Measurements from ENCODE around the gene RPL27. TPM values are rescaled to one million over a fixed set of nuclear protein-coding genes. Genes with fewer than 3 reads are reported as not detected.

RPL27 gene
- 738 to 860 TPM (median 747 TPM) in 3 replicates for total RNA-seq
- long read RNA-seq, transcript RPL27-201 (5 exons, 505 nt): major isoform, 316 of 446 reads
- long read RNA-seq, transcript RPL27-208 (3 exons, 1,872 nt): minor isoform, 46 of 446 reads
- long read RNA-seq, transcript RPL27-204 (4 exons, 318 nt): minor isoform, 5 of 446 reads
- long read RNA-seq, transcript RPL27-206 (4 exons, 730 nt): minor isoform, 68 of 446 reads
- long read RNA-seq, partial matches to known transcripts: 10 of 446 reads
- long read RNA-seq, other reads (novel, unspliced or antisense): 1 of 446 reads

DNA sequence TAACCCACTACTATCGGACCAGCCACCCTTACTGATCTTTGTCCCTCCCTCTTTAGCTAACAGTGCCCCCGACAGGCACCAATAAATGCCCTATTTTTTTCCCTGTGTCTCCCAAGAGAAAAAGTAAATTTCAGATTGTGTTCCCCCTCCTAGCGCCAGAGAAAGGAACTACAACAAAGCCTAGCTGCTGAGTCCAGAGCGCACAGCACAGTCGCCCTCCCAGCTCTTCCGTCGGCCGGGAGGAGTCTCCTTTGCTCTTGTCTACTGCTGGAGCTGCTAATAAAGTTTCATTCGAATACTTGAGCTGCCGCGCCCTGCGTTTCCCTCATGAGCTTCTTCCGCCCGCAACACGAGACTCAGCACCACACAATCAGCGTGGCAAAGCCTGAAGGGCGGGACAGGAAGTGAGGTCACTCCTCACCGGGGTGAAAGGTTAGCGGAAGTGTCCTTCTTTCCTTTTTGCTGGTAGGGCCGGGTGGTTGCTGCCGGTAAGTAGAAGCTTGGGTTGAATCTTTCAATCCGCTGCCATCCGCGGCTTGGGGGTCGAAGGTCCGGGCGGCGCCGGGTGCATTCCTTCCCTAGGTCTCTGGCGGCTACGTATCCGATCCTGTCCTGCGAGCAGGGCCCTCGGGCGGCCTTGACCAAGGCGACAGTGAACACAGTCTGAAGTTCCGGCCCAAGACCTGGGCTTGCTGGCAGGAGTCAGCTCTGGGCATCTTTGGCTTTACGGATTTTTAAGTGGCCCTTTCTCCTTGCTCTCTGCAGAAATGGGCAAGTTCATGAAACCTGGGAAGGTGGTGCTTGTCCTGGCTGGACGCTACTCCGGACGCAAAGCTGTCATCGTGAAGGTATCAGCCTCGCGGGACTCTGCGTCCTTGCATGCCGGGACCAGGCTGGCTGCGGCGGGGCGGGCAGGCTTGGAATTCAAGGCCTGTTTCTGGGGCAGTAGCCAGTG, at the start of gene RPL27:
TSS of gene RPL27 (plus strand) at position 436 of the 955 bp plus-strand sequence. CDS start at position 768, 332 bp downstream.
- H3K36me3 Mint-ChIP-seq (ENCODE audit: low read depth): peaks cover 24% of the 10 kb centered on the region
- H3K4me3 Mint-ChIP-seq (ENCODE audit: unreplicated experiment): peak within 1 kb of the TSS; percentile 92
- peaks cover 38% of the 10 kb centered on the region for H3K4me1 Mint-ChIP-seq (ENCODE audit: low read depth)
- peak within 1 kb of the TSS; percentile 99 for H3K27ac Mint-ChIP-seq (ENCODE audit: unreplicated experiment)
- no peaks in the 10 kb centered on the region for H3K9me3 Mint-ChIP-seq (ENCODE audit: low read depth)
- peak; percentile 99 for DNase-seq (ENCODE audit: low spot score)
- TF ChIP-seq CTCF (IDR thresholded peaks at IDR 0.05): peak; percentile 86
- no peaks in the 10 kb centered on the region for H3K27me3 Mint-ChIP-seq (ENCODE audit: low read depth)

GRCh38 chr17:42950044-42950783, 48.0 kb upstream of the RPL27 start:
- Mint-ChIP-seq H3K4me1 (ENCODE audit: low read depth) (peaks cover 8% of the 10 kb centered on the region), H3K36me3 (ENCODE audit: low read depth) (peaks cover 28% of the 10 kb centered on the region), H3K9me3 (ENCODE audit: low read depth) (no peaks in the 10 kb centered on the region), H3K27me3 (ENCODE audit: low read depth) (no peaks in the 10 kb centered on the region), H3K4me3 (ENCODE audit: unreplicated experiment) (no peak overlapping the region), H3K27ac (ENCODE audit: unreplicated experiment) (no peak overlapping the region)
- DNase-seq (ENCODE audit: low spot score): no peak
- no peak for TF ChIP-seq CTCF (IDR thresholded peaks at IDR 0.05)

DNA sequence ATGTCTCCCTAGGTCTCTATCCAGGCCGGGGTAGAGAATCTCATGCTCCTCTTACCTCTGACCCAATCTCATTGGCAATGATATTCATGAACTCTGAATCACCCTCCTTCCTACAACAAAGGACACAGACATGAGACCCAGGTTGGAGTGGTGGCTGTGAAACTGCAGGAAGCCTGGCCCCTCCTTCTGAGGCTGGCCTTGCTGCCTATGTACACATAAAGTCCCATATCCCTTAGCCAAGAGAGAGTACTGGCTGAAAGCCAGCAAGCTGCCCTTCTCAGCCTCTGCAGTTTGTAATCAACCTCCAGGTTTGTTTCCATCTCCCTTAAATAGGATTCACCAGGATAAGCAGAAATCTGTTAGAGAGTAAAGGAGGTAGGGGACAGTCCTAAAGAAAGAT, 44.5 kb upstream of the RPL27 start:
- H3K27ac Mint-ChIP-seq (ENCODE audit: unreplicated experiment): no peak overlapping the region
- no peak for TF ChIP-seq CTCF (IDR thresholded peaks at IDR 0.05)
- H3K27me3 Mint-ChIP-seq (ENCODE audit: low read depth): no peaks in the 10 kb centered on the region
- no peak overlapping the region for H3K4me3 Mint-ChIP-seq (ENCODE audit: unreplicated experiment)
- peaks cover 45% of the 10 kb centered on the region for H3K36me3 Mint-ChIP-seq (ENCODE audit: low read depth)
- no peaks in the 10 kb centered on the region for H3K9me3 Mint-ChIP-seq (ENCODE audit: low read depth)
- no peak for DNase-seq (ENCODE audit: low spot score)
- no peaks in the 10 kb centered on the region for H3K4me1 Mint-ChIP-seq (ENCODE audit: low read depth)

GRCh38 chr17:42964161-42964932, 33.9 kb upstream of the RPL27 start, which contains the start of gene AARSD1:
Gene AARSD1 (minus strand): TSS chr17:42964454. CDS start chr17:42964440, 14 bp downstream.
- Mint-ChIP-seq H3K27me3 (ENCODE audit: low read depth) (no peaks in the 10 kb centered on the region), H3K4me1 (ENCODE audit: low read depth) (peaks cover 16% of the 10 kb centered on the region), H3K4me3 (ENCODE audit: unreplicated experiment) (peak within 1 kb of the TSS; percentile 86), H3K9me3 (ENCODE audit: low read depth) (no peaks in the 10 kb centered on the region), H3K36me3 (ENCODE audit: low read depth) (peaks cover 15% of the 10 kb centered on the region), H3K27ac (ENCODE audit: unreplicated experiment) (peak within 1 kb of the TSS; percentile 97)
- peak; percentile 96 for DNase-seq (ENCODE audit: low spot score)
- TF ChIP-seq CTCF (IDR thresholded peaks at IDR 0.05): no peak

Measured in chondrocyte (in vitro differentiated cells).